GM12878 (cell line): Measurements from ENCODE around the gene PAQR9. TPM values are rescaled to one million over a fixed set of nuclear protein-coding genes. Genes with fewer than 3 reads are reported as not detected.

Experiments
- ATAC-seq: fragments of 200-7000 bp; cut with Tn5 transposase; 3 replicates; pipeline ENCODE4 v1.9.1; 2020; ENCODE audit warnings: mild to moderate bottlenecking, moderate library complexity
- BruUV-seq: library from RNA; stranded (reverse); fragments of 400-500 nt; replicated peaks from 2 replicates; lab custom pipeline; 2021; lab: Mats Ljungman, UMichigan
- CTCF ChIA-PET: fragments of 300-600 bp; sonication (Branson Sonifier 250); formaldehyde crosslinking; extraction: SDS; loops from one replicate; lab custom pipeline; 2021; ENCODE audit warnings: inconsistent platforms; lab: Yijun Ruan, JAX
- POLR2A ChIA-PET: fragments of 350-600 bp; formaldehyde crosslinking; extraction: SDS; loops from one replicate; lab custom pipeline; 2021; ENCODE audit warnings: inconsistent platforms; lab: Charles Lee
- RAD21 ChIA-PET: fragments of 300-600 bp; sonication (Branson Sonifier 250); formaldehyde crosslinking; loops from one replicate; lab custom pipeline; 2023; ENCODE audit warnings: antibody characterized with exemption; ENCODE audit not compliant: unreplicated experiment; lab: Charles Lee
- SMC1A ChIA-PET: fragments of 300-600 bp; sonication (Branson Sonifier 250); formaldehyde crosslinking; loops from one replicate; lab custom pipeline; 2023; ENCODE audit not compliant: unreplicated experiment, uncharacterized antibody; lab: Charles Lee
- DNase-seq: peaks from one replicate; pipeline ENCODE4 v3.0.0-alpha.2; 2011; ENCODE audit warnings: low read depth, low spot score
- FAIRE-seq: peaks from 3 replicates; lab custom pipeline; 2011; peaks lifted over from hg19 to GRCh38; lab: Jason Lieb, UNC
- H2AFZ ChIP-seq: 2 replicates; pipeline ENCODE4 v1.6.0; 2011; ENCODE audit warnings: low read depth, low read length, control low read depth; ENCODE audit not compliant: control insufficient read depth
- H3K27ac ChIP-seq: 2 replicates; pipeline ENCODE4 v1.5.1; 2011; ENCODE audit warnings: control low read depth; ENCODE audit not compliant: control insufficient read depth, insufficient read depth
- H3K27me3 ChIP-seq, 2 experiments: replicated peaks in 1 of 2; 2 replicates each; pipeline versions ENCODE4 v1.6.0 to v1.6.1; 2011; ENCODE audit warnings: low read length in 1 of 2; ENCODE audit not compliant: control insufficient read depth in 2 of 2, insufficient read depth in 2 of 2
- H3K36me3 ChIP-seq, 2 experiments: 2 replicates each; pipeline ENCODE4 v1.5.1; 2011; ENCODE audit warnings: low read length in 1 of 2; ENCODE audit not compliant: control insufficient read depth in 2 of 2, insufficient read depth in 2 of 2
- H3K4me1 ChIP-seq: 2 replicates; pipeline ENCODE4 v1.6.1; 2011; ENCODE audit warnings: mild to moderate bottlenecking, low read length, moderate library complexity, mixed read lengths; ENCODE audit not compliant: control insufficient read depth, insufficient read depth
- H3K4me2 ChIP-seq: 2 replicates; pipeline ENCODE4 v1.6.0; 2011; ENCODE audit warnings: control low read depth; ENCODE audit not compliant: control insufficient read depth, insufficient read depth
- H3K4me3 ChIP-seq: fragments of 200-600 bp; sonication (generic); 2 replicates; pipeline ENCODE4 v1.5.1; 2016
- H3K79me2 ChIP-seq: 2 replicates; pipeline ENCODE4 v1.6.0; 2011; ENCODE audit warnings: low read length; ENCODE audit not compliant: control insufficient read depth, insufficient read depth
- H3K9ac ChIP-seq: 2 replicates; pipeline ENCODE4 v1.8.0; 2011; ENCODE audit warnings: low read length, control low read depth, mixed read lengths; ENCODE audit not compliant: control insufficient read depth, insufficient read depth
- H3K9me3 ChIP-seq: replicated peaks from 3 replicates; pipeline ENCODE4 v1.5.1; 2011; ENCODE audit warnings: mild to moderate bottlenecking, low read length; ENCODE audit not compliant: control insufficient read depth, insufficient read depth
- H4K20me1 ChIP-seq: 2 replicates; pipeline ENCODE4 v1.6.0; 2011; ENCODE audit not compliant: control insufficient read depth, insufficient read depth
- ATF7 ChIP-seq: fragments of 450-650 bp; IDR thresholded peaks from 2 replicates; pipeline ENCODE4 v1.6.1; 2016; ENCODE audit warnings: low read depth, mild to moderate bottlenecking
- HDAC2 ChIP-seq: fragments of 200-600 bp; sonication (generic); IDR thresholded peaks from 2 replicates; pipeline ENCODE4 v1.6.1; 2017
- HDAC6 ChIP-seq: fragments of 200-600 bp; sonication (generic); IDR thresholded peaks from one replicate; pipeline ENCODE4 v1.8.0; 2017; ENCODE audit warnings: antibody characterized with exemption; ENCODE audit not compliant: unreplicated experiment
- HDGF ChIP-seq: fragments of 450-650 bp; IDR thresholded peaks from 2 replicates; pipeline ENCODE4 v1.6.1; 2016; ENCODE audit warnings: antibody characterized with exemption
- IKZF2 ChIP-seq, 2 experiments: fragments of 450-650 bp; IDR thresholded peaks; 2 replicates each; pipeline ENCODE4 v1.6.1; 2017; ENCODE audit warnings: mild to moderate bottlenecking in 2 of 2, moderate library complexity in 2 of 2
- KAT2A ChIP-seq: conservative IDR thresholded peaks from 2 replicates; pipeline ENCODE4 v1.6.1; 2011; ENCODE audit warnings: low read depth, low read length; ENCODE audit not compliant: control insufficient read depth
- MTA2 ChIP-seq: fragments of 450-650 bp; IDR thresholded peaks from 2 replicates; pipeline ENCODE4 v1.6.1; 2016; ENCODE audit warnings: low read depth, mild to moderate bottlenecking, moderate library complexity
- POU2F2 ChIP-seq: IDR thresholded peaks from 3 replicates; pipeline ENCODE4 v1.6.1; 2011; ENCODE audit warnings: low read depth, mild to moderate bottlenecking, low read length, borderline replicate concordance
- RCOR1 ChIP-seq: conservative IDR thresholded peaks from 2 replicates; pipeline ENCODE4 v1.6.1; 2012; ENCODE audit warnings: low read depth, low read length, improper control_type of control experiment
- RUNX3 ChIP-seq: IDR thresholded peaks from 2 replicates; pipeline ENCODE4 v1.6.1; 2012; ENCODE audit warnings: low read length, inconsistent platforms
- SRF ChIP-seq, 2 experiments: IDR thresholded peaks; 2 replicates each; pipeline ENCODE4 v1.6.1; 2011; ENCODE audit warnings: low read depth in 2 of 2, low read length in 2 of 2, mild to moderate bottlenecking in 1 of 2, moderate library complexity in 1 of 2
- TARDBP ChIP-seq: IDR thresholded peaks from 2 replicates; pipeline ENCODE4 v1.6.1; 2016; ENCODE audit warnings: borderline replicate concordance
- TCF3 ChIP-seq: IDR thresholded peaks from 2 replicates; pipeline ENCODE4 v1.6.1; 2012; ENCODE audit warnings: low read depth, mild to moderate bottlenecking, low read length, borderline replicate concordance; ENCODE audit not compliant: insufficient read depth
- ZBTB11 ChIP-seq: fragments of 450-650 bp; formaldehyde crosslinking; IDR thresholded peaks from 2 replicates; pipeline ENCODE4 v1.5.0; 2022; ENCODE audit warnings: mild to moderate bottlenecking, missing genetic modification characterization
- ZSCAN29 ChIP-seq: fragments of 450-650 bp; IDR thresholded peaks from 2 replicates; pipeline ENCODE4 v1.6.1; 2017; ENCODE audit warnings: mild to moderate bottlenecking, moderate library complexity
- WGBS: methylation state at CpG from one replicate; pipeline ENCODE4 v1.1.6; 2016; ENCODE audit warnings: low lambda C conversion rate; ENCODE audit not compliant: insufficient replicate concordance, insufficient coverage; ENCODE audit errors: missing lambda C conversion rate; 5-methylcytosine and 5-hydroxymethylcytosine counted together
- in situ Hi-C: fragments of 300-500 bp; cut with MboI; formaldehyde crosslinking; loops from 9 replicates; pipeline ENCODE4 v1.14.3; 2018; ENCODE audit warnings: mixed read lengths
- intact Hi-C: fragments of 100-400 bp; cut with micrococcal nuclease; formaldehyde crosslinking; loops from one replicate; pipeline ENCODE4 v1.14.2; 2022; ENCODE audit not compliant: unreplicated experiment
- polyA plus RNA-seq, 11 experiments: library from polyadenylated mRNA; depleted of rRNA in 4 of 11; unstranded in 6 of 11; stranded (reverse) in 5 of 11; fragments of >200 nt; fragmentation: Nextera tagmentation in 4 of 11; fragmentation: Illumina TruSeq in 1 of 11; extraction: Ambion mirVana in 4 of 11; extraction: Trizol in 1 of 11; gene quantifications; 1 replicate in 1 of 11; 2 replicates in 10 of 11; pipeline versions ENCODE4 v1.2.1 to v1.2.3, GENCODE V29; 2011 to 2016; ENCODE audit warnings: inconsistent platforms in 2 of 11, missing spikeins in 2 of 11, low read depth in 1 of 11
- total RNA-seq, 4 experiments: library from RNA; depleted of rRNA in 3 of 4; stranded (reverse); fragments of >200 nt in 3 of 4; fragmentation: Illumina TruSeq in 1 of 4; extraction: Trizol in 1 of 4; gene quantifications; 2 replicates each; pipeline versions ENCODE4 v1.2.1 to v1.2.3, GENCODE V29; 2013 to 2021
- TF ChIP-seq, protein P1 (sequence below): fragments of 450-650 bp; IDR thresholded peaks from 2 replicates; pipeline ENCODE4 v1.6.1; 2017; ENCODE audit warnings: mild to moderate bottlenecking

PAQR9 gene
- total and polyA plus RNA-seq, 10 of the 15 experiments (the other 5 are each of a cell fraction or from before 2014, with no cell fraction given) = not detected

- no peak for TF ChIP-seq HDAC6
- no peak for TF ChIP-seq SRF (IDR thresholded peaks at IDR 0.05; ENCODE audit: low read depth in 2 of 2, low read length in 2 of 2)
- TF ChIP-seq IKZF2 (IDR thresholded peaks at IDR 0.05) = no peak
- no peak for TF ChIP-seq ATF7
- no peak for TF ChIP-seq TCF3
Measured at GRCh38 chr3:142950972-142951371, 12.5 kb downstream of the PAQR9 start (continued).

- WGBS = 59% methylated on average over 11 of the region's 13 CpGs
- in situ Hi-C loops = no loop called here
- ChIA-PET RAD21 (interaction anchor here (0.6 kb wide), 1 partner anchor 1647 kb away, joined by 3 read pairs; no protein-coding TSS in a partner anchor), CTCF (interaction anchor here (0.5 to 1.5 kb wide), 3 partner anchors 15 to 400 kb away, joined by 3 to 5 read pairs (median 3); no protein-coding TSS in a partner anchor), POLR2A (no interaction called here), SMC1A (no interaction called here)
- Histone ChIP-seq H3K4me2 (peak overlapping the region; percentile 48; the same call in 1 of the 2 replicates), H3K36me3 (no peaks in the 10 kb centered on the region), H3K4me3 (no peak overlapping the region), H3K79me2 (no peaks in the 10 kb centered on the region), H3K9ac (no peak overlapping the region), H3K4me1 (no peaks in the 10 kb centered on the region; the same call in none of the 2 replicates), H3K27ac (no peak overlapping the region), H2AFZ (no peak overlapping the region), H3K27me3 (peaks cover 2 to 3% of the 10 kb centered on the region in 2 experiments; a peak in 3 of 4 replicates), H4K20me1 (no peaks in the 10 kb centered on the region), H3K9me3 (no peaks in the 10 kb centered on the region; the same call in 1 of the 3 replicates)
- no peak for FAIRE-seq
- ATAC-seq = no peak
- intact Hi-C loops = no loop called here
- DNase-seq = no peak
- no TSS peak for BruUV-seq
- TF ChIP-seq KAT2A (no peak), ATF7 (no peak), HDAC2 (no peak), RCOR1 (no peak), HDGF (no peak), ZBTB11 (no peak), TARDBP (no peak), ZSCAN29 (no peak), POU2F2 (no peak), SRF (IDR thresholded peaks at IDR 0.05; ENCODE audit: low read depth in 2 of 2, low read length in 2 of 2) (no peak), RUNX3 (no peak), MTA2 (no peak)
- TF ChIP-seq, protein P1, sequence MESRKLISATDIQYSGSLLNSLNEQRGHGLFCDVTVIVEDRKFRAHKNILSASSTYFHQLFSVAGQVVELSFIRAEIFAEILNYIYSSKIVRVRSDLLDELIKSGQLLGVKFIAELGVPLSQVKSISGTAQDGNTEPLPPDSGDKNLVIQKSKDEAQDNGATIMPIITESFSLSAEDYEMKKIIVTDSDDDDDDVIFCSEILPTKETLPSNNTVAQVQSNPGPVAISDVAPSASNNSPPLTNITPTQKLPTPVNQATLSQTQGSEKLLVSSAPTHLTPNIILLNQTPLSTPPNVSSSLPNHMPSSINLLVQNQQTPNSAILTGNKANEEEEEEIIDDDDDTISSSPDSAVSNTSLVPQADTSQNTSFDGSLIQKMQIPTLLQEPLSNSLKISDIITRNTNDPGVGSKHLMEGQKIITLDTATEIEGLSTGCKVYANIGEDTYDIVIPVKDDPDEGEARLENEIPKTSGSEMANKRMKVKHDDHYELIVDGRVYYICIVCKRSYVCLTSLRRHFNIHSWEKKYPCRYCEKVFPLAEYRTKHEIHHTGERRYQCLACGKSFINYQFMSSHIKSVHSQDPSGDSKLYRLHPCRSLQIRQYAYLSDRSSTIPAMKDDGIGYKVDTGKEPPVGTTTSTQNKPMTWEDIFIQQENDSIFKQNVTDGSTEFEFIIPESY = no peak
Measured at GRCh38 chr3:142947799-142948575, 15.5 kb downstream of the PAQR9 start.
